Nucleus accumbens (tissue), 56 donors: ENCODE results near the gene SNX30.

Source experiments
- DNase-seq, 56 donors: peaks; one replicate each; lab custom pipeline; 2025; lab: John Stamatoyannopoulos, UW

SNX30 gene

GRCh38 chr9:112852741-112853504 is 102.4 kb downstream of the SNX30 start:
- DNase-seq, result peak in 50 of 56 donors; percentile 9 to 82 (median 56)

GRCh38 chr9:112853882-112854585 is 103.5 kb downstream of the SNX30 start:
- no peak for DNase-seq

- DNase-seq, result no peak
Observed at GRCh38 chr9:112854657-112855056, 104.1 kb downstream of the SNX30 start.

GRCh38 chr9:112856200-112856599 is 105.6 kb downstream of the SNX30 start:
- DNase-seq, result no peak

- no peak for DNase-seq
Observed at GRCh38 chr9:112856843-112857242, 106.3 kb downstream of the SNX30 start.

- no peak for DNase-seq
Observed at GRCh38 chr9:112858005-112858404, 107.4 kb downstream of the SNX30 start.

GRCh38 chr9:112858625-112859147 is 108.1 kb downstream of the SNX30 start:
- DNase-seq, result peak in 6 of 56 donors; percentile 4 to 13 (median 10)

- DNase-seq, result no peak
Observed at GRCh38 chr9:112860451-112860850, 109.9 kb downstream of the SNX30 start.

- no peak for DNase-seq
Observed at GRCh38 chr9:112861155-112861554, 110.6 kb downstream of the SNX30 start.

- DNase-seq, result peak in 7 of 56 donors; percentile 5 to 20 (median 15)
Observed at GRCh38 chr9:112861638-112862555, 111.3 kb downstream of the SNX30 start.

- no peak for DNase-seq
Observed at GRCh38 chr9:112863214-112863613, 112.7 kb downstream of the SNX30 start.

GRCh38 chr9:112863746-112864145 is 113.2 kb downstream of the SNX30 start:
- no peak for DNase-seq

GRCh38 chr9:112864403-112864802 is 113.8 kb downstream of the SNX30 start:
- DNase-seq, result no peak

- no peak for DNase-seq
Observed at GRCh38 chr9:112864982-112865381, 114.4 kb downstream of the SNX30 start.

GRCh38 chr9:112866662-112867274 is 116.2 kb downstream of the SNX30 start:
- DNase-seq, result no peak

GRCh38 chr9:112867275-112867991 is 116.9 kb downstream of the SNX30 start:
- no peak for DNase-seq

- no peak for DNase-seq
Observed at GRCh38 chr9:112868461-112868860, 117.9 kb downstream of the SNX30 start.

- DNase-seq, result no peak
Observed at GRCh38 chr9:112869041-112869529, 118.5 kb downstream of the SNX30 start.

- no peak for DNase-seq
Observed at GRCh38 chr9:112869917-112870316, 119.4 kb downstream of the SNX30 start.
